KMS-11 (cell line): ENCODE data around the gene NAA30.

Experiments used
- H2AFZ ChIP-seq: fragments of 200-600 bp; sonication (generic); 2 replicates; pipeline ENCODE4 v1.6.1; 2016; ENCODE audit warnings: antibody characterized with exemption, mixed run types, low read depth
- H3K27ac ChIP-seq: fragments of 200-600 bp; sonication (generic); 2 replicates; pipeline ENCODE4 v1.6.1; 2016; ENCODE audit warnings: mild to moderate bottlenecking, mixed run types
- H3K27me3 ChIP-seq: fragments of 200-600 bp; sonication (generic); 2 replicates; pipeline ENCODE4 v1.6.1; 2017; ENCODE audit warnings: mild to moderate bottlenecking, low read depth, mixed run types, moderate library complexity; ENCODE audit not compliant: insufficient read depth
- H3K36me3 ChIP-seq: fragments of 200-600 bp; sonication (generic); 2 replicates; pipeline ENCODE4 v1.6.1; 2017; ENCODE audit warnings: mild to moderate bottlenecking, mixed run types; ENCODE audit not compliant: insufficient read depth
- H3K4me1 ChIP-seq: fragments of 200-600 bp; sonication (generic); 2 replicates; pipeline ENCODE4 v1.6.1; 2016; ENCODE audit warnings: mild to moderate bottlenecking, low read depth, mixed run types; ENCODE audit not compliant: poor library complexity, severe bottlenecking
- H3K4me2 ChIP-seq: fragments of 200-600 bp; sonication (generic); 2 replicates; pipeline ENCODE4 v1.7.0; 2016; ENCODE audit warnings: mild to moderate bottlenecking, mixed run types
- H3K4me3 ChIP-seq: fragments of 200-600 bp; sonication (generic); IDR thresholded peaks from 2 replicates; pipeline ENCODE4 v1.6.1; 2017; ENCODE audit warnings: low read depth, low read length, mixed read lengths; ENCODE audit not compliant: insufficient read depth
- H3K79me2 ChIP-seq: fragments of 200-600 bp; sonication (generic); 2 replicates; pipeline ENCODE4 v1.6.1; 2016; ENCODE audit warnings: low read depth, mixed run types; ENCODE audit not compliant: insufficient read depth
- H3K9ac ChIP-seq: fragments of 200-600 bp; sonication (generic); 2 replicates; pipeline ENCODE4 v1.6.1; 2016; ENCODE audit warnings: mild to moderate bottlenecking, mixed run types
- H4K20me1 ChIP-seq: fragments of 200-600 bp; sonication (generic); 2 replicates; pipeline ENCODE4 v1.6.1; 2016; ENCODE audit warnings: mild to moderate bottlenecking, mixed run types; ENCODE audit not compliant: insufficient read depth
- CTCF ChIP-seq: fragments of 200-600 bp; sonication (generic); conservative IDR thresholded peaks from 2 replicates; pipeline ENCODE4 v1.6.1; 2017; ENCODE audit warnings: low read depth, mild to moderate bottlenecking, antibody characterized with exemption, low read length, moderate library complexity, mixed read lengths

The NAA30 gene

GRCh38 chr14:57418999-57419398, 28.6 kb downstream of the NAA30 start:
- H3K79me2 ChIP-seq, result no peaks in the 10 kb centered on the region
- no peaks in the 10 kb centered on the region for H3K36me3 ChIP-seq
- no peaks in the 10 kb centered on the region for H3K4me1 ChIP-seq
- no peak overlapping the region for H2AFZ ChIP-seq
- H3K4me3 ChIP-seq, result no peak overlapping the region
- no peaks in the 10 kb centered on the region for H3K27me3 ChIP-seq
- H3K9ac ChIP-seq, result no peak overlapping the region
- no peak for TF ChIP-seq CTCF
- no peak overlapping the region for H3K27ac ChIP-seq
- H3K4me2 ChIP-seq, result no peak overlapping the region
- no peaks in the 10 kb centered on the region for H4K20me1 ChIP-seq

- no peak for TF ChIP-seq CTCF
- Histone ChIP-seq H3K4me3 (no peak overlapping the region), H3K4me1 (no peaks in the 10 kb centered on the region), H4K20me1 (no peaks in the 10 kb centered on the region), H3K27ac (no peak overlapping the region), H3K79me2 (no peaks in the 10 kb centered on the region), H3K9ac (no peak overlapping the region), H2AFZ (no peak overlapping the region), H3K4me2 (no peak overlapping the region), H3K36me3 (no peaks in the 10 kb centered on the region), H3K27me3 (no peaks in the 10 kb centered on the region)
Measured at GRCh38 chr14:57420033-57420432, 29.6 kb downstream of the NAA30 start.

GRCh38 chr14:57420986-57421385, 30.6 kb downstream of the NAA30 start:
- Histone ChIP-seq H3K4me3 (no peak overlapping the region), H4K20me1 (no peaks in the 10 kb centered on the region), H3K4me2 (no peak overlapping the region), H3K79me2 (no peaks in the 10 kb centered on the region), H3K4me1 (no peaks in the 10 kb centered on the region), H3K27me3 (no peaks in the 10 kb centered on the region), H3K27ac (no peak overlapping the region), H3K36me3 (no peaks in the 10 kb centered on the region), H3K9ac (no peak overlapping the region), H2AFZ (no peak overlapping the region)
- no peak for TF ChIP-seq CTCF

- Histone ChIP-seq H3K4me3 (no peak overlapping the region), H3K4me1 (no peaks in the 10 kb centered on the region), H3K27me3 (no peaks in the 10 kb centered on the region), H3K79me2 (no peaks in the 10 kb centered on the region), H4K20me1 (no peaks in the 10 kb centered on the region), H3K27ac (no peak overlapping the region), H3K36me3 (no peaks in the 10 kb centered on the region), H3K4me2 (no peak overlapping the region), H3K9ac (no peak overlapping the region), H2AFZ (no peak overlapping the region)
- no peak for TF ChIP-seq CTCF
Measured at GRCh38 chr14:57435923-57436322, 45.5 kb downstream of the NAA30 start.
